NT2/D1 (cell line): ENCODE data around the gene KSR1.

Experiments
- DNase-seq: peaks from one replicate; pipeline ENCODE4 v3.0.0-alpha.2; 2011; ENCODE audit warnings: low read depth, low spot score
- H3K27me3 ChIP-seq: 2 replicates; pipeline ENCODE4 v1.6.0; 2011; ENCODE audit warnings: mild to moderate bottlenecking; ENCODE audit not compliant: insufficient read length, insufficient read depth
- H3K36me3 ChIP-seq: 2 replicates; pipeline ENCODE4 v1.6.1; 2011; ENCODE audit warnings: mild to moderate bottlenecking, low read length, mixed read lengths; ENCODE audit not compliant: insufficient read depth, insufficient read length
- H3K4me1 ChIP-seq: 2 replicates; pipeline ENCODE4 v1.5.1; 2011; ENCODE audit not compliant: insufficient read depth, insufficient read length
- H3K4me3 ChIP-seq: 2 replicates; pipeline ENCODE4 v1.5.1; 2011; ENCODE audit warnings: low read depth; ENCODE audit not compliant: insufficient read length
- H3K9ac ChIP-seq: 2 replicates; pipeline ENCODE4 v1.6.0; 2011; ENCODE audit warnings: low read depth; ENCODE audit not compliant: insufficient read length
- H3K9me3 ChIP-seq: 2 replicates; pipeline ENCODE4 v1.5.1; 2011; ENCODE audit warnings: mild to moderate bottlenecking, low read length; ENCODE audit not compliant: insufficient read depth
- SUZ12 ChIP-seq: IDR thresholded peaks from 2 replicates; pipeline ENCODE4 v1.6.1; 2011; ENCODE audit not compliant: insufficient read length, insufficient read depth; ENCODE audit errors: extremely low read depth
- YY1 ChIP-seq: IDR thresholded peaks from 2 replicates; pipeline ENCODE4 v1.6.1; 2011; ENCODE audit not compliant: insufficient read length, insufficient read depth
- ZNF274 ChIP-seq: IDR thresholded peaks from 2 replicates; pipeline ENCODE4 v1.6.1; 2011; ENCODE audit warnings: mild to moderate bottlenecking, low read depth, low read length

The KSR1 gene

DNA sequence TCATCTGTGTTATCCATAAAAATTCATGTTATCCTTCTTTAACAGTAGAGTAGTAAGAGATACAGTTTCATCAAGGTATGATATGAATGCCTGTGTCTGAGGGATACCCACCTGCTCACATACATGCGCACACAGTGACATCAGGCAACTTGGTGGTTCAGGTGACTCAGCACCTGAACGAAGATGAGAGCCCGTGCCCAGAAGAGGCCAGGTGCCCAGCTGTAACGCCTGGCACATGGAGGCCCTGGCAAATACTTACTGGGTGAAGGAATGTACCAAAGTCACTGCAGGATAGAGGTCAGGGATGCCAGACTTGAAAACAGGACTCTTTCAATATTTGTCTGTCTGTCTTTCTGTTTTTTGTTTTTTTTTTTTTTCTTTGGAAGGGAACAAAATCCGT lies 102.1 kb downstream of the KSR1 start:
- no peak overlapping the region for H3K4me3 ChIP-seq
- H3K9me3 ChIP-seq: no peaks in the 10 kb centered on the region
- no peak for DNase-seq
- TF ChIP-seq YY1: no peak
- TF ChIP-seq ZNF274: no peak
- no peak for TF ChIP-seq SUZ12
- no peaks in the 10 kb centered on the region for H3K27me3 ChIP-seq
- no peak overlapping the region for H3K9ac ChIP-seq
- H3K4me1 ChIP-seq: no peaks in the 10 kb centered on the region
- H3K36me3 ChIP-seq: peaks cover 32% of the 10 kb centered on the region

DNA sequence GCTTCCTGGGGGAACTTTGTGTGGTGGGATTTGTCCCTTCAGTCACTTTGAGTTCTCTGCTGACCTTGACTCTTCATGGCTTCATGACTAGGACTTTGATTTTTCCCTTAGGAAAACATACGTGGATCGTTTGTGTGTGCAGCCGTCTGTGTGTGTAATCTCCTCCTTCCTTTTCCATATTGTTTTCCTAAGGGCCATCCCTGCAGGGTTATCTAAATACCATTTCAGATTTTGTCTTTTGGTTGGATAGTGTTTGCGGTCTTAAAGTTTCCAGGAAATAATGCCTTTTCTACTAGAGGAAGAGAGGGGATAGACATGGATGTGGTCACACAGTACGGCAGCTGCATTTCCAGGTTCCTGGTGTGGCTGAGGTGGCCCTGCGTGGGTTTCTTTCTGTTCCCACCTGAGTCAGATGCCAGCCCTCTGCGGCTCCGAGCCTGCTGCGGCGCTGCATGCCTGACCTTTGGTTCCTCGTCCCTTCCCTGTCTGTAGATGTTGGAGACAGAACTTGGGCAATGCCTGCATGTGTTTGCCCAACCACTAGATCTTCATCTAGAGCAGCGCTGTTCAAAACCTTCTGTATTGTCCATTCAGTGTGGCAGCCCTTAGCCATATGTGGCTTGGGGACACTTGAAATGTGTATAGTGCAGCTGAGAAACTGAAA lies 102.7 kb downstream of the KSR1 start:
- TF ChIP-seq ZNF274 (no peak), SUZ12 (no peak), YY1 (no peak)
- H3K9me3 ChIP-seq: no peaks in the 10 kb centered on the region
- H3K4me3 ChIP-seq: no peak overlapping the region
- H3K36me3 ChIP-seq: peaks cover 32% of the 10 kb centered on the region
- H3K4me1 ChIP-seq: no peaks in the 10 kb centered on the region
- no peaks in the 10 kb centered on the region for H3K27me3 ChIP-seq
- H3K9ac ChIP-seq: no peak overlapping the region
- DNase-seq: no peak

DNA sequence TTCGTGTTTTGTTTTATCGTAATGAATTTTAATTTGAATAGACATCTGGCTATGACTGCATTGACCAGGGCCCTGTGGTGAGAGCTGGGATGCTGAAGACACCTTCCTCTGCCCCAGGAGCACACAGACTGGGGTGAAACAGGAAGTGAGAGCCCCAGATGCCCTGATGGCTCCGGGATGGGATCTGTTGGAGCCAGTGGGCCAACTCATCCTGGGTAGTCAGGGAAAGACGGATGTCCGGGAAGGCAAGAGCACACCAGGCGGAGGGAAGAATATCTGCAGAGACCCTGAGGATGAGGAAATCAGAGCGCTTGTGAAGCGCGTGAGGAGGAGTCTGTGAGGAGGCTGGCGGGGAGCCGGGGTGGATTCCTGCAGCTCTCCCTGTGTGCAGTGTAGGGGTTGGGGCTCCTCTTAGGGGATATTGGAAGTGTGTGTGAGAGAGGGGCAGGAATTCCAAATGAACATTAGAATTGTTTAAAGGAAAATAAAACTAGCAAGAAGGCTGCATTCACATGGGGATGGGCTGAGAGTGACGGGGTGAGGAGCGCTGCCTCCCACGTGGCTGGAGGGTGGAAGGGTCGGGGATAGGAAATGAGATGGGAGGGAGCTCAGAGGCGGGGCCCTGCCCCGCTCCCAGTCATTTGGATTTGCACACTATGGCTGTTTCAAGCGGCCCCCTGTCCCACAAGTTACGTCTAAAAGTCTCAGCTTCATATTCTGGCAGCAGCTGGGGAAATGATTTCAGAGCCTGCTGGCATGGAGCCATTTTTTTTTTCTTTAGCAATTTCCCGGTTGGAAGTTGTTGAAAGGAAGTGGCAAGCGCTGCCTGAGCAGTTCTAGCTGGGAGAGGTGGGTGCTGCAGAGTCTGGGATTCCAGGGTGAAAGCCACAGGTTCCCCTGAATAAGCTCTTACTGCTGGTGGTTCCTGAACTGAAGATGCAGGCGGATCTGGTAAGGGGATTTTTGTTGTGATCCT lies 103.5 kb downstream of the KSR1 start:
- H3K4me1 ChIP-seq: no peaks in the 10 kb centered on the region

DNA sequence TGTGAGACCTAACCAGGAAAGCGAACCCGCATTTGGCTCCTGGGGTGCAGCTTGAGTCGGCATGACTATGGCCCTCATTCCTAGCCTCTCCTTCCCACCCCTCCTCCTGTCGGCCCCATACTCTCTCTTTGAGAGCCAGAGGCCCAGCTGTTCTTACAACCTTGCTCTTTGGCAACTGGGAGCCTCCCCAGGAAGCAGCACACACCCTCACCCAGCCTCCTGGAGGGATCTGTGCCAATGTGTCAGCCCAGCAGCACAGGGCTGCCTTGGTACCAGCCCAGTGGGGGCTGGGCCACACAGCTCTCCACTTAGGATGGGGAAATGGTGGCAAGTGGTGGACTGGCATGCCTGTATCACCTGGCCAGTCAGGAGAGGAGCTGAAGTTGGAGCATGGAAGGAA lies 104.4 kb downstream of the KSR1 start:
- no peak for TF ChIP-seq ZNF274
- no peak for TF ChIP-seq SUZ12
- no peak for TF ChIP-seq YY1
- Histone ChIP-seq H3K9ac (no peak overlapping the region), H3K4me3 (no peak overlapping the region), H3K9me3 (no peaks in the 10 kb centered on the region), H3K36me3 (peaks cover 29% of the 10 kb centered on the region), H3K4me1 (no peaks in the 10 kb centered on the region), H3K27me3 (no peaks in the 10 kb centered on the region)
- DNase-seq: no peak

More for the DNA sequence above, 103.5 kb downstream of the KSR1 start:
- Histone ChIP-seq H3K9ac (no peak overlapping the region), H3K27me3 (no peaks in the 10 kb centered on the region), H3K4me3 (no peak overlapping the region), H3K9me3 (no peaks in the 10 kb centered on the region), H3K36me3 (peaks cover 32% of the 10 kb centered on the region)
- no peak for DNase-seq
- no peak for TF ChIP-seq YY1
- no peak for TF ChIP-seq ZNF274
- TF ChIP-seq SUZ12: no peak

DNA sequence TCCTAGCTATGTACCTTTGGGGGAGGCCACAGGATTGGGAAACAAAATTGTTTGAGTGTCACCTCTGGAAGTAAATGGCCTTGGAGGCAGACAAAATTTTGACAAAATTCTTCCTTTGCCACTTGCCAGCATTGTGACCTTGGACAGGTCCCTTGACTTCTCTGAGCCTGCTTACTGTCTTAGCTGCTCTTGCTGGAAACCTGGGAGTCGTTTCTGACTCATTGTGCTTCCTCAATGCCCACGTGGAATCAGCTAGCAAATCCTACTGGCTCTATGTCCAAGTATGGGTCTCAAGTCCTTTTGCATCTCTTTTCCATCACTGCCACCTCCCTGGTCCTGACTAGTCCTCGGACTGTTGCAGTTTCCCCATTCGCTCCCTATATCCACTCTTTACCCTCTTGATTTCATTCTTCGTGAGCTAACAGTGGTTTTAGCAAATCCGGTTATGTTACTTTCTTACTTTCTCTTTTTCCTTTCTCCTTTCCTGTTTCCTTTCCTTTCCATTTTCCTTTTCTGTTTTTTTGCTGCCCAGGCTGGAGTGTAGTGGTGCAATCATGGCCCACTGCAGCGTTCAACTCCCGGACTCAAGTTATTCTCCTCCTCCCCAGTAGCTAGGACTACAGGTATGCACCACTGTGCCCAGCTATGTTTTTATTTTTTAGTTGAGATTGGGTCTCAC lies 106.7 kb downstream of the KSR1 start:
- TF ChIP-seq ZNF274: no peak
- TF ChIP-seq SUZ12: no peak
- no peak overlapping the region for H3K4me3 ChIP-seq
- H3K36me3 ChIP-seq: peaks cover 28% of the 10 kb centered on the region
- DNase-seq: no peak
- H3K27me3 ChIP-seq: no peaks in the 10 kb centered on the region
- no peaks in the 10 kb centered on the region for H3K4me1 ChIP-seq
- no peaks in the 10 kb centered on the region for H3K9me3 ChIP-seq
- H3K9ac ChIP-seq: no peak overlapping the region

DNA sequence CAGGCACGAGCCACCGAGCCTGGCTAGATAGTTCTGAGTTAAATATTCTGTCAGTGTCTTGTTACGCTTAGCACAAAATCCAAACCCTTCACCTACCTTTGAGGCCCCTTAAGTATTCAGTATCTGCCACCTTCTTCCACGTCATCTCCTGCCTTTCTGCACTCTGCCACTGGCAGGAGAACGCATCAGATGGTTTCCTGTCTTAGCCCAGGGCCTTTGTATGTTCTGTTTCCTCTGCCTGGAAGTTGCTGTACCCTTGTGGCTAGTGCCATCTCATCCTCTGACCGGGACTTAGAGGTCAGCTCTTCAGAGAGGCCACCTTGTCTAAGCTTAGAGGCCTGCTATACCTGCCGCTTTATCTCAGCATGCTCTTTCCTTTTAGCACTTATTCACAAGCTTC lies 107.3 kb downstream of the KSR1 start:
- DNase-seq: no peak
- H3K9ac ChIP-seq: no peak overlapping the region
- no peaks in the 10 kb centered on the region for H3K27me3 ChIP-seq
- H3K9me3 ChIP-seq: no peaks in the 10 kb centered on the region
- H3K4me3 ChIP-seq: no peak overlapping the region
- H3K36me3 ChIP-seq: peaks cover 23% of the 10 kb centered on the region
- no peaks in the 10 kb centered on the region for H3K4me1 ChIP-seq
- TF ChIP-seq ZNF274: no peak
- no peak for TF ChIP-seq SUZ12
- no peak for TF ChIP-seq YY1

DNA sequence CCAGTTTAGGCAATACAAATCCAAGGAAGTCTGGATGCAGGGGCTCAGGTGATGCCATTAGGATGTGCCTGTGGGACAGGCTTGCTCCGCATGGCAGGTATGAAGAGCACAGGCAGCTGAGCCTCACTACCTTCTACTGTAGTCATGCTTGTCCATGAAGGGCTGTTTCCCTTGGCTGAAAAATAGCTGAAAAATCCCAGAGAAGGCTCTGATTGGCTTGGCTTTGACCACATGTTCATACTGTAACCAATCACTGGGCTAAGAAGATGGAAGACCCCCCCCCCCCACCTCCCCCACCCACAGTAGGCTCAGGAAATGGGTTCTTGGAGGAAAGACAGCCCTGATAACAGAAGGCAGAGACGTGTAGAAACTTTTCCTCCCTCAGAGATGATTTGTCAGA lies 108.2 kb downstream of the KSR1 start:
- no peaks in the 10 kb centered on the region for H3K4me1 ChIP-seq
- no peak overlapping the region for H3K4me3 ChIP-seq
- TF ChIP-seq YY1 (no peak), ZNF274 (no peak), SUZ12 (no peak)
- no peak for DNase-seq
- H3K9me3 ChIP-seq: no peaks in the 10 kb centered on the region
- peaks cover 22% of the 10 kb centered on the region for H3K36me3 ChIP-seq
- no peak overlapping the region for H3K9ac ChIP-seq
- no peaks in the 10 kb centered on the region for H3K27me3 ChIP-seq
